Mammary epithelial cell (primary cell): ENCODE data around the gene ZNF609.

Experiments
- CTCF ChIP-seq, 2 donors: IDR thresholded peaks in 1 of 2; conservative IDR thresholded peaks in 1 of 2; 2 replicates each; pipeline ENCODE4 v1.5.1; 2011 to 2012; ENCODE audit warnings: inconsistent platforms in 2 of 2, low read length in 2 of 2, mild to moderate bottlenecking in 2 of 2, control low read depth in 1 of 2, low read depth in 1 of 2; ENCODE audit not compliant: insufficient read depth in 1 of 2; ENCODE audit errors: extremely low read depth in 1 of 2
- EZH2 ChIP-seq: IDR thresholded peaks from 2 replicates; pipeline ENCODE4 v1.6.1; 2012; ENCODE audit warnings: low read length, inconsistent platforms, borderline replicate concordance

DNA sequence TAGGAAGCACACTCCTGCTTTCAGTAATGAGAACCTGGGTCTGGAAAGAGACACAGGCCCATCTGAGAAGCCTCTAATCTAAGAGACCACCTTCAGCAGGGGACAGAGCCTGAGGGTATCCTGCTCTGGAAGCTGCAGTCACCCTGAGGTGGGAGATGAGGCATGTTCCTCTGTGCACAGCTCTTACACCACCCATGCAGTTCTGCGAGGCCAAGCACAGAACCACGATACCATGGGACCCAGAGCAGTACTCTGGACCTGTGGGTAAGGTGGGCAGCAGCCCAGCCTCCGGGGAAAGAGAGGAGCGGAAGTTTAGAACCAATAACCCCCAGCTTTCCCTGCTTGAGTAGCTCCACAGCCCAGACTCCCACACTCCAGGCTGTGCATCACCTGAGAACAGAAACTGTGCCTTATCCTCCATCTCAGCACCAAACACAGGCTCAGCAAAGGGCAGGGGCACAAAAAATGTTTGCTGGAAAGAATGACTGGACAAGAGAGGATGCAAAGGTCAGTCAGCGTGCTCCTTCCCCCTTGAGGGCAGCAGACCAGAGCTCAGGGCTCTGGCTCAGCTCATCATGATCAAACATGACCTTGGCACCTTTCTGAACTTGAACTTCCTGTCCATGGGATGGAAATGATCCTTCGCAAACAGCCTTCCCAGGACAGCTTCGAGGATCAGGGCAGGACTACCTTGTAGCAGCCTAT, 271.9 kb downstream of the ZNF609 start:
- no peak for TF ChIP-seq CTCF (conservative IDR thresholded peaks at IDR 0.05 in 1 of 2, IDR thresholded peaks at IDR 0.05 in 1 of 2; ENCODE audit: extremely low read depth in 1 of 2, insufficient read depth in 1 of 2, low read depth in 1 of 2, low read length in 2 of 2)
- no peak for TF ChIP-seq EZH2
